ENCODE results near the gene NEU2. TPM values are rescaled to one million over a fixed set of nuclear protein-coding genes. Genes with fewer than 3 reads are reported as not detected.

The NEU2 gene
- total RNA-seq, 1 donor from 2014 or later = not detected

- DNase-seq (ENCODE audit: low read depth) = no peak
- TF ChIP-seq, protein P1, sequence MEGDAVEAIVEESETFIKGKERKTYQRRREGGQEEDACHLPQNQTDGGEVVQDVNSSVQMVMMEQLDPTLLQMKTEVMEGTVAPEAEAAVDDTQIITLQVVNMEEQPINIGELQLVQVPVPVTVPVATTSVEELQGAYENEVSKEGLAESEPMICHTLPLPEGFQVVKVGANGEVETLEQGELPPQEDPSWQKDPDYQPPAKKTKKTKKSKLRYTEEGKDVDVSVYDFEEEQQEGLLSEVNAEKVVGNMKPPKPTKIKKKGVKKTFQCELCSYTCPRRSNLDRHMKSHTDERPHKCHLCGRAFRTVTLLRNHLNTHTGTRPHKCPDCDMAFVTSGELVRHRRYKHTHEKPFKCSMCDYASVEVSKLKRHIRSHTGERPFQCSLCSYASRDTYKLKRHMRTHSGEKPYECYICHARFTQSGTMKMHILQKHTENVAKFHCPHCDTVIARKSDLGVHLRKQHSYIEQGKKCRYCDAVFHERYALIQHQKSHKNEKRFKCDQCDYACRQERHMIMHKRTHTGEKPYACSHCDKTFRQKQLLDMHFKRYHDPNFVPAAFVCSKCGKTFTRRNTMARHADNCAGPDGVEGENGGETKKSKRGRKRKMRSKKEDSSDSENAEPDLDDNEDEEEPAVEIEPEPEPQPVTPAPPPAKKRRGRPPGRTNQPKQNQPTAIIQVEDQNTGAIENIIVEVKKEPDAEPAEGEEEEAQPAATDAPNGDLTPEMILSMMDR (conservative IDR thresholded peaks at IDR 0.05; ENCODE audit: low read depth, low read length) = no peak
- no peak overlapping the region for H3K4me3 ChIP-seq (ENCODE audit: low read depth, low read length)
Observed at GRCh38 chr2:233003658-233004555, 28.6 kb upstream of the NEU2 start.

DNA sequence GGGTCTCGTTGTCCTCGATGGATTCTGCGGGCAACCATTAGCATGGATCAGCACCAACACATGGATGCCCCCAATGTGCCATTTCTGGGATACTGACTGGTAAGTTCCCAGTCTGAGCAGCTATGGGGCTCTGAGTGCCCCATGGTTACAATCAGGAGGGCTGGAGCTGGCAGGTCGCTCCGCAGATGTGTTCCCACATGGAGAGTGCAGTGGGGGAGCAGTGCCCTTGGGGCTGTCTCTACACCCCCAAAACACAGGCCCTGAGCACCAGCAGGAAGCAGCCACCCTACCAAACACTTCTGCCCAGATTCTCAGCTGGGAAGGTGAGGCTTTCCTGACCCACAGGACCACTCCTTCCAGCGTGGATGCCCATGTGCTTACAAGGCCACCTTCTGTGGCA is 27.4 kb upstream of the NEU2 start:
- H3K4me3 ChIP-seq (ENCODE audit: low read depth, low read length) = no peak overlapping the region
- TF ChIP-seq, protein P1 (conservative IDR thresholded peaks at IDR 0.05; ENCODE audit: low read depth, low read length) = no peak
- DNase-seq (ENCODE audit: low read depth) = no peak

DNA sequence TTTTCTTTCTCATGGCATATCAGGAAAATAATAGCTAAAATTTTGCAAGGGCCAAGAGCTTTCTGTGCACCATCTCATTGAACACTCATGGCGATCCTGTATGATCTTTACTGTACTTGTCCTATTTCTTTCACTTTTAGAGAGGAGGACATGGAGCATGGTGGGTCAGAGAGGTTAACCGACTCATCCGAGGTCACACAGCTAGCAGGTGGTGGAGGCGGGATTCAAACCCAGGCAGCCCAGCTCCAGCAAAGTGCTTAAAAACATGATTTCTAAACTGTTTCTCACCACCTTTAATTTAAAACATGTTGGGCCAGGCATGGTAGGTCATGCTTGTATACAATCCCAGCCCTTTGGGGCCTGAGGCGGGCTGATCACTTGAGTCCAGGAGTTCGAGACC is 25.8 kb upstream of the NEU2 start:
- no peak for DNase-seq (ENCODE audit: low read depth)
- TF ChIP-seq, protein P1 (conservative IDR thresholded peaks at IDR 0.05; ENCODE audit: low read depth, low read length) = no peak
- no peak overlapping the region for H3K4me3 ChIP-seq (ENCODE audit: low read depth, low read length)

DNA sequence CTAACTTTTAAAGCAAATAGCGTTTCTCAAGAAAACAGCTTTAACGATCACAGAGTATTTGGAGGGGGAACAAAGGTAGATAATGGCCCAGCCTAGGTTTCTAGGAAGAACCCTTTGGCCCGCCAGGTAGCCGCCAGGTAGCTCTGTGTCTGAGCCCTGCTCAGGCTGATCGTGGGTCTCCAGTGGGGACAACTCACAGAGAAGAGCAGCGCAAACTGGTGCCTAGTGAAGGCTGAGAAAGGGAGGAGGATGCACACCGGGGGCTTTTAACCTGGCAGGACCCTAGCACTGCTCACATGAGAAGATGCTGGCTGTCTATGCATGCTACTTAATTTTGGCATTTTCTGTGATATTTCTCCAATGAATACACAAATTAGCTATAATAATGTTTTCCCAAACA is 25.2 kb upstream of the NEU2 start:
- no peak for DNase-seq (ENCODE audit: low read depth)
- TF ChIP-seq, protein P1 (conservative IDR thresholded peaks at IDR 0.05; ENCODE audit: low read depth, low read length) = no peak
- H3K4me3 ChIP-seq (ENCODE audit: low read depth, low read length) = no peak overlapping the region

DNA sequence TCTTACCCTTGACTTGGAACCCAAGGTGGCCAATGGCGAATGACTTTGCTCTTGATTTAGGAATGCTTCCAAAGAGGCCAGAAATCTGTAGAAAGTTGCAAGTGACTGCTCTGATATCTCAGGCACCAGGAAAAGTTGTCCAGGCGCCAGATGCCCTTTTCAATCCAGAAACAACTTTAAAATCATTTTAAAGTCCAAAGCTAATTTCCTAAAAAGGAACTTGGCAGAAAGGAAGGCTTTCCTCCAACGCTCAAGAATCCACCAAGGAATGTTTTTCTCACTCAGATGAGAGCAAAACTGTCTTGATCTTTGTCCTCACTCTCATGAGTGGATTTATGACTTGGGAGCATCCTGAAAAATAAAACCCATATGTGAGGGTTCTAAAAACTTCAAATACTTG is 24.7 kb upstream of the NEU2 start:
- H3K4me3 ChIP-seq (ENCODE audit: low read depth, low read length) = no peak overlapping the region
- no peak for DNase-seq (ENCODE audit: low read depth)
- TF ChIP-seq, protein P1 (conservative IDR thresholded peaks at IDR 0.05; ENCODE audit: low read depth, low read length) = no peak

DNA sequence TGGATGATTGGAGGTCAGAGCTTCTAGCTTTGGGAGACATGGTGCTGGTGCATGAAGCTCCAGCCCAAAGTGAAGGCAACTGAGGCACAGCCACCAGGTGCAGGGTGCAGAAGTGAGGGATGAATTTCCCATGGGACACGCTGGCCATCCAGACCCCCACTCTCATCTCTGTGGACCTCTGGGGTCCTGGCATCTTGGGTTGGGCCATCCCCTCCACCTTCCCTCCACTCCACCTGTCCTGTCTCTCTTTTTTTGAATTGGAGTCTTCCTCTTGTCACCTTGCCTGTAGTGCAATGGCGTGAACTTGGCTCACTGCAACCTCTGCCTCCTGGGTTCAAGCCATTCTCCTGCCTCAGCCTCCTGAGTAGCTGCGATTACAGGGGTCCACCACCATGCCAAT is 22.8 kb upstream of the NEU2 start:
- no peak overlapping the region for H3K4me3 ChIP-seq (ENCODE audit: low read depth, low read length)

More for the DNA sequence above, 22.8 kb upstream of the NEU2 start:
- TF ChIP-seq, protein P1 (conservative IDR thresholded peaks at IDR 0.05; ENCODE audit: low read depth, low read length) = no peak
- no peak for DNase-seq (ENCODE audit: low read depth)

Data from epithelial cell of proximal tubule (primary cell).